GDM1 (cell line): ENCODE data around the gene UBASH3A.
A peak's percentile ranks its signal among the peaks of the same experiment; 100 is the strongest.

ENCODE experiments used
- DNase-seq: peaks from one replicate; lab custom pipeline; 2025; lab: John Stamatoyannopoulos, UW

The UBASH3A gene

GRCh38 chr21:42432695-42433094, 29.0 kb downstream of the UBASH3A start:
- DNase-seq: no peak

GRCh38 chr21:42433946-42434551, 30.3 kb downstream of the UBASH3A start:
- DNase-seq: no peak

- no peak for DNase-seq
Measured at GRCh38 chr21:42434884-42435283, 31.2 kb downstream of the UBASH3A start.

- DNase-seq: no peak
Measured at GRCh38 chr21:42435401-42435800, 31.7 kb downstream of the UBASH3A start.

- no peak for DNase-seq
Measured at GRCh38 chr21:42435833-42436232, 32.1 kb downstream of the UBASH3A start.

GRCh38 chr21:42436914-42437313, 33.2 kb downstream of the UBASH3A start:
- no peak for DNase-seq

- DNase-seq: no peak
Measured at GRCh38 chr21:42437786-42438185, 34.1 kb downstream of the UBASH3A start.

- DNase-seq: no peak
Measured at GRCh38 chr21:42438316-42439205, 34.9 kb downstream of the UBASH3A start.

- DNase-seq: peak; percentile 2
Measured at GRCh38 chr21:42439284-42440186, 35.8 kb downstream of the UBASH3A start.

- no peak for DNase-seq
Measured at GRCh38 chr21:42440187-42440792, 36.6 kb downstream of the UBASH3A start.

GRCh38 chr21:42441963-42442362, 38.3 kb downstream of the UBASH3A start:
- no peak for DNase-seq

- no peak for DNase-seq
Measured at GRCh38 chr21:42443181-42443785, 39.6 kb downstream of the UBASH3A start.

- DNase-seq: no peak
Measured at GRCh38 chr21:42443876-42444744, 40.4 kb downstream of the UBASH3A start.

GRCh38 chr21:42444745-42445059, 41.0 kb downstream of the UBASH3A start:
- no peak for DNase-seq

GRCh38 chr21:42445311-42445710, 41.6 kb downstream of the UBASH3A start:
- no peak for DNase-seq

GRCh38 chr21:42446531-42446930, 42.8 kb downstream of the UBASH3A start:
- no peak for DNase-seq

GRCh38 chr21:42447182-42447581, 43.5 kb downstream of the UBASH3A start:
- no peak for DNase-seq

GRCh38 chr21:42447732-42448131, 44.0 kb downstream of the UBASH3A start:
- DNase-seq: no peak

- no peak for DNase-seq
Measured at GRCh38 chr21:42448686-42449085, 45.0 kb downstream of the UBASH3A start.

- no peak for DNase-seq
Measured at GRCh38 chr21:42451941-42452340, 48.2 kb downstream of the UBASH3A start.
